Measurements from ENCODE around the gene NGF.

Gene NGF

DNA sequence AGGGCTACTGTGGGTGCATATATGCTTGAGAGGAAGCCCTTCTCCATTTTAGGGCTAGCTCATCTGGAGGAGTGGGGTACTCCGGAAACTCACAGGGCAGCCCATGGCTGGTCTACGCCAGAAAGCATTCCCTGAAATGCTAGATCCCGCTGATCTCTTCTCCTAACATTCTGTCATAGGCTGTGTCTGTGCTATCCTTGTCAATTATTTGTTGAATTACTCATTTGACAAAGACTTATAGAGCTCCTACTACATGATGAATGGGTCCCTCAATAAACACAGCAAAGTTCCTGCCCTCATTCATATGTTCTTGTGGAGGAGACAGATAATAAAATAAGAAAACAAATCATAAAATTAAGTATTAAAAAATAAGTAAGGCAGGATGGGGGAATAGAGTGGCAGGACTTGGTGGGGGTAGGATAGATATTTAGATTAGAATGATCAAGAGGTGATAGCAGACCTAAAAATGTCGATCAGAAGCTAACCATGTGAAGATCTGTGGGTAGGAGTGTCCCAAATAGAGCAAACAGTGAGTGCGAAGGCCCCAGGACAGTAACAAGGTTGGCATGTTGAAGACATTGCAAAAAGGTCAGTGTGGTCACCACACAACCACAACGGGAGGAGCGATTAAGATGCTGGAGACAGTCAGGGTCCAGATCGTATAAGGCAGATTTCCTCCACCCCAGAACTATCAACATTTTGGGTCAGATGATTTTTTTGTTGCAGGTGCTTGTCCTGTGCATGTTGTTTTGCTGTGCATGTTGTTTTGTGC is 13.2 kb downstream of the NGF start:
- no peaks in the 10 kb centered on the region for H3K27me3 ChIP-seq
- TF ChIP-seq, protein P1, sequence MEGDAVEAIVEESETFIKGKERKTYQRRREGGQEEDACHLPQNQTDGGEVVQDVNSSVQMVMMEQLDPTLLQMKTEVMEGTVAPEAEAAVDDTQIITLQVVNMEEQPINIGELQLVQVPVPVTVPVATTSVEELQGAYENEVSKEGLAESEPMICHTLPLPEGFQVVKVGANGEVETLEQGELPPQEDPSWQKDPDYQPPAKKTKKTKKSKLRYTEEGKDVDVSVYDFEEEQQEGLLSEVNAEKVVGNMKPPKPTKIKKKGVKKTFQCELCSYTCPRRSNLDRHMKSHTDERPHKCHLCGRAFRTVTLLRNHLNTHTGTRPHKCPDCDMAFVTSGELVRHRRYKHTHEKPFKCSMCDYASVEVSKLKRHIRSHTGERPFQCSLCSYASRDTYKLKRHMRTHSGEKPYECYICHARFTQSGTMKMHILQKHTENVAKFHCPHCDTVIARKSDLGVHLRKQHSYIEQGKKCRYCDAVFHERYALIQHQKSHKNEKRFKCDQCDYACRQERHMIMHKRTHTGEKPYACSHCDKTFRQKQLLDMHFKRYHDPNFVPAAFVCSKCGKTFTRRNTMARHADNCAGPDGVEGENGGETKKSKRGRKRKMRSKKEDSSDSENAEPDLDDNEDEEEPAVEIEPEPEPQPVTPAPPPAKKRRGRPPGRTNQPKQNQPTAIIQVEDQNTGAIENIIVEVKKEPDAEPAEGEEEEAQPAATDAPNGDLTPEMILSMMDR (IDR thresholded peaks at IDR 0.05; ENCODE audit: low read depth, low read length): no peak
- no peak for DNase-seq
- no peak overlapping the region for H3K4me3 ChIP-seq (ENCODE audit: low read depth, low read length)
- no peaks in the 10 kb centered on the region for H3K9me3 ChIP-seq
- no peaks in the 10 kb centered on the region for H3K36me3 ChIP-seq
- no peaks in the 10 kb centered on the region for H3K4me1 ChIP-seq

DNA sequence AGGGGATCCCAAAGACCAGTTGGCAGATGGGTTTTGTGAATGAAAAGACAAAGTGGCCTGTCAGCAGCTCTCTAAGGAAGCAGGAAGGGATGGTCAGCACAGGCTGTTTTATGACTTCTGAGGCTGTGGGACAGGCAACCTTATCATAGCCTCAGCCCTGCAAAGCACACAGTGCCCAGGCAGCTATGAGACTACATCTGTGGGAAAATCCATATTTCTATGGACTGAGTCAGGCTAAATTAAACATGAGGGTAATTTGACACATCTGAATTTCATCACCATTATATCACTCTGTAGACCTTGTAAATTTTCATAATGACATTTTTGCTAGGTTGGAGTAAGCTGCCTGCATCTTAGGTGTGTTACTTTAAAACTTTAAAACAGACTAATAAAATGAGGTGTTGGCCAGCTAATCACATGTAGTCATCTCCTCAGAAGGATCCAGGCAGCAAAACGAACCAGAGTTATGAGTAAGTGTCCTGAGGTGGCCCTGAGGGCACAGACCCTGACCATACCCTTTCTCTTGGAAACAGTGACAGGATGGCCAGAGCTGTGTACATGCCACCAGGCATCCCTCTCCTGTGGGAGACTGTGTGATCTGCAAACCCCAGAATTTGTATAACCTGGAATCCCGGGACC is 14.6 kb downstream of the NGF start:
- Histone ChIP-seq H3K4me1 (no peaks in the 10 kb centered on the region), H3K27me3 (no peaks in the 10 kb centered on the region), H3K4me3 (ENCODE audit: low read depth, low read length) (no peak overlapping the region), H3K9me3 (no peaks in the 10 kb centered on the region), H3K36me3 (no peaks in the 10 kb centered on the region)
- no peak for DNase-seq
- TF ChIP-seq, protein P1 (IDR thresholded peaks at IDR 0.05; ENCODE audit: low read depth, low read length): no peak

GRCh38 chr1:115322631-115323030 is 15.4 kb downstream of the NGF start:
- no peak for DNase-seq
- Histone ChIP-seq H3K27me3 (no peaks in the 10 kb centered on the region), H3K36me3 (no peaks in the 10 kb centered on the region), H3K4me1 (no peaks in the 10 kb centered on the region; the same call in 1 of the 2 replicates), H3K9me3 (no peaks in the 10 kb centered on the region), H3K4me3 (ENCODE audit: low read depth, low read length) (no peak overlapping the region)
- TF ChIP-seq, protein P1 (IDR thresholded peaks at IDR 0.05; ENCODE audit: low read depth, low read length): no peak

GRCh38 chr1:115320377-115320776 is 17.7 kb downstream of the NGF start:
- no peaks in the 10 kb centered on the region for H3K36me3 ChIP-seq
- H3K27me3 ChIP-seq: no peaks in the 10 kb centered on the region
- no peaks in the 10 kb centered on the region for H3K9me3 ChIP-seq
- no peak for DNase-seq
- TF ChIP-seq, protein P1 (IDR thresholded peaks at IDR 0.05; ENCODE audit: low read depth, low read length): no peak
- H3K4me3 ChIP-seq (ENCODE audit: low read depth, low read length): no peak overlapping the region
- H3K4me1 ChIP-seq: no peaks in the 10 kb centered on the region; the same call in 1 of the 2 replicates

GRCh38 chr1:115319706-115320105 is 18.3 kb downstream of the NGF start:
- DNase-seq: no peak
- Histone ChIP-seq H3K4me3 (ENCODE audit: low read depth, low read length) (no peak overlapping the region), H3K36me3 (no peaks in the 10 kb centered on the region), H3K4me1 (no peaks in the 10 kb centered on the region; the same call in 1 of the 2 replicates), H3K9me3 (no peaks in the 10 kb centered on the region), H3K27me3 (no peaks in the 10 kb centered on the region)
- TF ChIP-seq, protein P1 (IDR thresholded peaks at IDR 0.05; ENCODE audit: low read depth, low read length): no peak
